ENCODE results near the gene SETBP1. TPM values are rescaled to one million over a fixed set of nuclear protein-coding genes. Genes with fewer than 3 reads are reported as not detected.

SETBP1 gene
- total RNA-seq, 1 experiment from 2014 or later = 0.05 TPM

DNA sequence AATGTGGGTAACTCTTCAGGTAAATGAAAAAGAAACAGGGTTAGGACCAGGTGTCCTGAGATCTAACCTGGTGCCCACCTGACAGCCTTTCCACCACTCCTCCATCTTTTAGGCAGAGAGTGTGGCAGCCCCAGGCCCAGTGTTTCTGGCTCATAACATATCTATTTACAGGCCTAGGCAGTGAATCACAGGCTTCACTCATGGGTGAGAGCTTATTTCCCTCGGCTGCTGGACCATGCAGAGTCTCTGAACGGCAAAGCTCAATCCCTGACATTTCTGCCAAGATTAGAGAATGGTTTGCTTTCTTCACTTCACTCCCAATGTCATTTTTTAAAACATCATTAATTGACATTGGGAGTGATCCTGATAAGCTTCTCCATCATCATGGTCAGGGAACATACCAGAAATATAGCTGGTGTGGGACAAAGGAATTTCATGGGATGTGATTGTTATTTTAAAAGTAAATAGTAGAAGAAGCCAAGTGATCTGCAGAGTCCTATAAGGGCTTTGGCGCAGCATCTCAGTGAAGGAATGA lies 323.9 kb downstream of the SETBP1 start:
- ChIA-PET RAD21 (ENCODE audit: low non-redundant PET in 1 of 2, low total read pairs in 2 of 2, uncharacterized antibody in 2 of 2, unreplicated experiment in 2 of 2) (no interaction called here), CTCF (no interaction called here), POLR2A (no interaction called here)
- H3K9me2 ChIP-seq (ENCODE audit: insufficient read depth) = no peaks in the 10 kb centered on the region
- ATAC-seq (no peak), DNase-seq (ENCODE audit: low read depth, low spot score) (no peak)
- no peak overlapping the region for H2AFZ ChIP-seq (ENCODE audit: low read depth, low read length, poor library complexity, severe bottlenecking)
- no peak overlapping the region for H3K27ac ChIP-seq (ENCODE audit: low read depth, low read length)
- no peaks in the 10 kb centered on the region for H3K4me1 ChIP-seq (ENCODE audit: control insufficient read depth in 1 of 2, insufficient read depth in 2 of 2, low read length in 2 of 2)
- no peaks in the 10 kb centered on the region for H3K79me2 ChIP-seq (ENCODE audit: insufficient read depth, low read length)
- BruUV-seq (replicated peaks) = no TSS peak
- no peaks in the 10 kb centered on the region for H3K27me3 ChIP-seq (ENCODE audit: insufficient read depth, low read length)
- H4K20me1 ChIP-seq (ENCODE audit: insufficient read depth) = no peaks in the 10 kb centered on the region
- TF ChIP-seq, protein P1, sequence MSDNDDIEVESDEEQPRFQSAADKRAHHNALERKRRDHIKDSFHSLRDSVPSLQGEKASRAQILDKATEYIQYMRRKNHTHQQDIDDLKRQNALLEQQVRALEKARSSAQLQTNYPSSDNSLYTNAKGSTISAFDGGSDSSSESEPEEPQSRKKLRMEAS (IDR thresholded peaks at IDR 0.05) = no peak
- TF ChIP-seq CEBPB (IDR thresholded peaks at IDR 0.05; ENCODE audit: low read depth) (no peak), ZFX (IDR thresholded peaks at IDR 0.05) (no peak), YY1 (IDR thresholded peaks at IDR 0.05; ENCODE audit: extremely low read depth, insufficient replicate concordance, low read depth, low read length) (no peak), EZH2phosphoT487 (IDR thresholded peaks at IDR 0.05; ENCODE audit: borderline replicate concordance) (no peak), SIN3A (IDR thresholded peaks at IDR 0.05; ENCODE audit: low read depth) (no peak), FOSL1 (IDR thresholded peaks at IDR 0.05; ENCODE audit: low read depth) (no peak), SRF (IDR thresholded peaks at IDR 0.05; ENCODE audit: low read depth) (no peak), SP1 (IDR thresholded peaks at IDR 0.05; ENCODE audit: low read depth) (no peak), POLR2A (IDR thresholded peaks at IDR 0.05; ENCODE audit: borderline replicate concordance, extremely low read depth, insufficient read depth, insufficient read length) (no peak)
- TF ChIP-seq, protein P2, sequence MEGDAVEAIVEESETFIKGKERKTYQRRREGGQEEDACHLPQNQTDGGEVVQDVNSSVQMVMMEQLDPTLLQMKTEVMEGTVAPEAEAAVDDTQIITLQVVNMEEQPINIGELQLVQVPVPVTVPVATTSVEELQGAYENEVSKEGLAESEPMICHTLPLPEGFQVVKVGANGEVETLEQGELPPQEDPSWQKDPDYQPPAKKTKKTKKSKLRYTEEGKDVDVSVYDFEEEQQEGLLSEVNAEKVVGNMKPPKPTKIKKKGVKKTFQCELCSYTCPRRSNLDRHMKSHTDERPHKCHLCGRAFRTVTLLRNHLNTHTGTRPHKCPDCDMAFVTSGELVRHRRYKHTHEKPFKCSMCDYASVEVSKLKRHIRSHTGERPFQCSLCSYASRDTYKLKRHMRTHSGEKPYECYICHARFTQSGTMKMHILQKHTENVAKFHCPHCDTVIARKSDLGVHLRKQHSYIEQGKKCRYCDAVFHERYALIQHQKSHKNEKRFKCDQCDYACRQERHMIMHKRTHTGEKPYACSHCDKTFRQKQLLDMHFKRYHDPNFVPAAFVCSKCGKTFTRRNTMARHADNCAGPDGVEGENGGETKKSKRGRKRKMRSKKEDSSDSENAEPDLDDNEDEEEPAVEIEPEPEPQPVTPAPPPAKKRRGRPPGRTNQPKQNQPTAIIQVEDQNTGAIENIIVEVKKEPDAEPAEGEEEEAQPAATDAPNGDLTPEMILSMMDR (IDR thresholded peaks at IDR 0.05 in 2 of 3, conservative IDR thresholded peaks at IDR 0.05 in 1 of 3; ENCODE audit: borderline replicate concordance in 1 of 3, insufficient read depth in 1 of 3, low read depth in 2 of 3, low read length in 2 of 3) = no peak
- TF ChIP-seq, protein P3, sequence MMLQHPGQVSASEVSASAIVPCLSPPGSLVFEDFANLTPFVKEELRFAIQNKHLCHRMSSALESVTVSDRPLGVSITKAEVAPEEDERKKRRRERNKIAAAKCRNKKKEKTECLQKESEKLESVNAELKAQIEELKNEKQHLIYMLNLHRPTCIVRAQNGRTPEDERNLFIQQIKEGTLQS (IDR thresholded peaks at IDR 0.05) = no peak
- intact Hi-C loops (cut with micrococcal nuclease) = no loop called here
- H3K9ac ChIP-seq (ENCODE audit: low read length) = no peak overlapping the region
- no peak overlapping the region for H3K4me3 ChIP-seq (replicated peaks in 1 of 2; ENCODE audit: low read depth in 1 of 2, low read length in 2 of 2)
- no peaks in the 10 kb centered on the region for H3K36me3 ChIP-seq (ENCODE audit: control insufficient read depth in 1 of 2, insufficient read depth in 2 of 2, low read length in 2 of 2)
- peaks cover 15 to 22% of the 10 kb centered on the region in 2 experiments; a peak in 2 of 4 replicates for H3K9me3 ChIP-seq (ENCODE audit: control insufficient read depth in 1 of 2, insufficient read depth in 1 of 2, low read depth in 1 of 2, low read length in 2 of 2)
- no peak overlapping the region for H3K4me2 ChIP-seq (ENCODE audit: low read length)
